GM19025 (cell line): ENCODE data around the gene DDIT4.
"Not testable (repeated sequence)": the region's sequence is repeated elsewhere in the genome, so short reads cannot be mapped to it uniquely, and the experiment has no call there.

Experiments
- ATAC-seq: cut with Tn5 transposase; IDR thresholded peaks from one replicate; pipeline ENCODE4 v1.9.1; 2021; ENCODE audit warnings: mild to moderate bottlenecking, low read depth, moderate library complexity; ENCODE audit not compliant: unreplicated experiment

DDIT4 gene

DNA sequence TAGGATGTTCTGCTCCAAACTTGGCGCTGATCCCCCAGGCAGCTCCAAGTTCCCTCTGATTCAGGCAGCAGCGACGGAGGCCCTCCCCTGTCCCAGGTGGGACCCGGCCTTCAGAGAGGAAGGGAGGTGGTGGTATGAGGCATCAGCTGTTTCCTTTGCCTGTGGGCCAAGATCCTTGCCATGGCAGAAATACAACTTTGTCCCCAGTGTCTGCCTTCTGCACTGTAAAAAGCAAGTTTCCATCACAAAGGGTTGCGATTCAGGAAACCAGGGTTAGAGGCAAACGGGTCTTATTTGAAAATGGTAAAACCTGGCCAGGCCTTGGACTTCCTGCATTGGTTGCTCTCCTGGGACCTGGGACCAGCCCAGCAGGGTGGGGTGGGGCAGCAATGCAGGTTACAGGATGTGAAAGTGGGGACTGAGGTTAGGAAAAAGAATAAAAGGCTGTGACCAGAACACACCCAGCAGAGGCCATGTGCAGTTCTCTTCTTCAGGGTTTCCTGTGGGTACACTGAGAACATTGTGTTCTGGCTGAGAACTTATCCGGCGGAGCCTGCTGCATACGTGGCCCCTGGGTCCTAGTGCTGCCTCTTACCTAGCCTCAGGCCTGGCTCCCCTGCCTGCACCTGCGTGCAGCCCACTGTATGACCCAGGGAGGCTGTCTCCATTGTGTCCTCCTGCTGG is 25.1 kb upstream of the DDIT4 start:
- peak; percentile 87 for ATAC-seq

DNA sequence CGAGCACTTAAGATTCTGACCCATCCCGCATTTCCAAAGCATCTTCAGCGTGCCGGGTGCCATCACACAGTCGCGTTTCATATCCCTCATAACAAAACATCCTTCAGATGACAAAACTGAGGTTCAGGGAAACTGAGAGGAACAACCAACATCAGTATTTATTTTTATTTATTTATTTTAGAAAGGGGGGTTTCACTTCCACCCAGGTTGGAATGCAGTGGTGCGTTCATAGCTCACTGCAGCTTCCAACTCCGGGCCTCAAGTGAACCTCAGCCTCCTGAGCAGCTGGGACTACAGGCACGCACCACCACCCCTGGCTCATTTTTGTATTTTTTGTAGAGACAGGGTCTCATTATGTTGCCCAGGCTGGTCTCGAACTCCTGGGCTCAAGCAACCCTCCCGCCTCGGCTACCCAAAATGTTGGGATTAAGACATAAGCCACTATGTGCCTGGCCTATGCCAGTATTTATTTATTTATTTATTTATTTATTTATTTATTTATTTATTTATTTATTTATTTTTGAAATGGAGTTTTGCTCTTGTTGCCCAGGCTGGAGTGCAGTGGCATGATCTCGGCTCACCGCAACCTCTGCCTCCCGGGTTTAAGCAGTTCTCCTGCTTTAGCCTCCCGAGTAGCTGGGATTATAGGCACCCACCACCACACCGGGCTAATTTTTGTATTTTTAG is 24.4 kb upstream of the DDIT4 start:
- not testable (repeated sequence) for ATAC-seq

DNA sequence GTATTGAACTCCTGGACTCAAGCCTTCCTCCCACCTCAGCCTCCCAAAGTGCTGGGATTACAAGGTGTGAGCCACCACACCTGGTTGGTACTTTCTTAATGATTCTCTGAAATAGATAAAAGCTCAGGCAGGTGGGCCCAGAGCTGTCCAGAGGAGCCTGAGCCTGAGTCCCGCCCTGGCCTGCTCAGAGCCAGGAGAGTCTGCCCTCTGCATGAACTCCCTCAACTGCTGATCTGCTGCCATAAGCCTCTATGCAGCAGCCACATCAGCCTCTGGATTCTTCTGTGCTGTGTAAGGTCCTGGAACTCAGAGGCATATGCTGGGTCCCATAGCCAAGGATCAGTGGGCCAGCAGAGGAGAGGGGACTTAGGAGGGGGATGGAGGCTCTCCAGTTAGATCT is 23.1 kb upstream of the DDIT4 start:
- no peak for ATAC-seq

DNA sequence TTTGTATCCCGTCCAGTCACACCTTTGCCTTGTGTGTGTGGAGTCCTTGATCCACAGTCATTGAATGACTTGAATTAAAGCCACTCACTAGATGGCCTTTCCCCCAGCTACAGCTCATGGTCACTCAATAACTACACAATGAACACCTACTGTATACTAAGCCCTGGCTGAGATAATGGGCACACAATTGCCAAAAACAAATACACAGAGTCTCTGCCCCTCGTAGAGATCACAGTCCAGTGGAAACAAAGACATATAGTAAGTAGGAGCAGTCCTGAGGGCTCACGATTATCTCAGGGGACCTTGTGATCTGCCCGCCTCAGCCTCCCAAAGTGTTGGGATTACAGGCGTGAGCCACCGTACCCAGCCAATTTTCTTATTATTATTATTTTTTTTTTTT is 22.1 kb upstream of the DDIT4 start:
- no peak for ATAC-seq

DNA sequence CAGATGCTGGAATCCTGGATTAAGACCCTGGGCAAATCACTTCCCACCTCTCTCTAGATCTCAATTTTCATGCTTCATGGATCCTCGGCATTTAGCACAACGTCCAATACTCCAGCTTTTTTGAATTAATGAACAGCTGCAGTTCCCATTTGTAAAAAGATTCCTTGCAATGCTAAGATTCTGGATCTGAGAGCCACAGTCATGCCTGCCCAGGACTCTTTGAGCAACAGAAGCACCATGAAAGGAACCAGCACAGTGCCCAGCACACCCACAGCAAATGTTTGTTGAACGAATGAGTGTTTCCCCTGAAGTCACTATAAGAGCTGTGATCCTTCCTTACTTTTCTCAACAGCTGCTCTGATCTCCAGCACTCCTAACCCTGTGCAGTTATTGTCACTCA is 20.8 kb upstream of the DDIT4 start:
- no peak for ATAC-seq

DNA sequence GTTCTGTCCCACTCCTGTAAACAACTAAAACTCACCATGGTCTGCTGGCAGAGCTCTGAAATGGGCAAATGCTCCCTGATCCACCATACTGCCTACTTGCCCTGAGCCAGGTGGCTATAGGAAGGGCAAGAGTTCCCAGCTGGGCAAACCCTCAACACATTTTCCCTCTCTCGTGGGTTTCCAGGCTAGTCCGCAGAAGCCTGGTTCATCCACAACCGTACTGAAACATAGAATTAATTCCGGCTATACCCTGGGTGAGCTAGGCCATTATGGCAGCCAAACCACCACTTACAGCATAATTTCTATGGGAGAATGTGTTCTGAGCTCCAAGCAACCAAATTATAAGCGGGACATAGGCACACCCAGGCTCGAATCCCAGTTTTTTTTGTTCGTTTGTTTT is 20.1 kb upstream of the DDIT4 start:
- ATAC-seq, result no peak

DNA sequence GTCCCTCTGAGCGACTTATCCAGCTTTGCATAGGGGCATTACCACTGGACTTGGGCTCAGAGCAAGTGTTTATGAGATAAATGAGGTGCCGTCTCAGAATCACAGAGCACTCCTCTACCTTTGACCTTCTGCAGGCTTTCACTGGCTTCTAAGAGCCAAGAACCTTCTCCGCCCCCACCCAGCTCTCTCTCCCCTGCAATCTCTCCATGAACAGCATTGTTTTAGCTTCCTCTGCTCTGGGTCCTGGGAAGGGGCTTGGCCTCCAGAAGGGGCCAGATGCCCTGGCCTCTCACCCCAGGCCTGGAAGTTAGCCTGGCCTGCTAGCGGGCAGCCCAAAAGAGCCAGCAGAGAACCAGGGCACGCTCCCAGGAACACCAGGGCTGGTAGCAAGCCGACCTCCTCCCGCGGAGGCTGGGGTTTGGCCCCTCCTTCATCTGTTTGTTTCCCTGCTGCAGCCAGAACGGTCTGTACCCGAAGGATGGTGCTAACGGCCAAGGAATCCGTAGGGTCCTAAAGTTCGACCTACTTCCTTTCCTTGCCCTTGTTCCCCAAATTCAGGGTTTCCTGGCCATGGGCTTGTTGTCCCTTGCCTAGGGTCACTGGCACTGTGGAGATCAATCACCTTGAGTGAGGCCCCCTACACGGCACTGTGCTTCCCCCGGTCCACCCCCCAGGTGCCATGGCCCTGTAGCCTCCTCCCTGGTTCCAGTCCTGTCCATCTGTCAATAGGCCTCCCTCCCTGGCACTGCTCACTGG is 18.7 kb upstream of the DDIT4 start:
- no peak for ATAC-seq

DNA sequence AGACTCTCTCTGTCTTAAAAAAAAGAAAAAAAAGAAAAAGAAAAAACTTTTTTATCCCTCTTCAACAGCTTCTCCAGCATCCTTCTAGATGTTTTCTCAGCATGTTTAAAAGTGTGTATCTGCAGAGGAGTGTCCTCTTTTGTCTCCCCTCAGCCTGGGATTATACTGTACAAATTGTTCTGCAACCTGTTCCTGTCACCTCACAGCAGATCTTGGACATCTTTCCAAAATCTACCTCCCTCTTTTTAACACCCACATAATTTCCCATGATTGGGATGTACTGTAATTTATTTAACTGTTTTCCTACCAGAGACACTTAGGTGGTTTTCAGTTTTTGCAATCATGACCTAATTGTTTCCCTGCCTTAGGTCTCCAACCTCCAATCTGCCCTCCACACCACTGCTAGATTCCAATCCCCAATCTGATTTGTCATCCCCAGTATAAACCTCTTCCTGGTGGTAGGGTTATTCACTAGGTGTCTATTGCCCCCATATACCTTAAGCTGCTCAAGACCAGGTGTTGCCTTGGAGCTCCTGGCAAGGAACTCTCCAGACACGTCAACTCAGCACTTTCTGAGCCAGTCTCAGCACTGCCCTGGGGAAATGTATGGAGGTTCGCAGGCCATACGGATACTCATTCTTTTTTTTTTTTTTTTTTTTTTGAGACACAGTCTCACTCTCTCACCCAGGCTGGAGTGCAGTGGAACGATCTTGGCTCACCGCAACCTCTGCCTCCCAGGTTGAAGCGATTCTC is 17.6 kb upstream of the DDIT4 start:
- no peak for ATAC-seq

DNA sequence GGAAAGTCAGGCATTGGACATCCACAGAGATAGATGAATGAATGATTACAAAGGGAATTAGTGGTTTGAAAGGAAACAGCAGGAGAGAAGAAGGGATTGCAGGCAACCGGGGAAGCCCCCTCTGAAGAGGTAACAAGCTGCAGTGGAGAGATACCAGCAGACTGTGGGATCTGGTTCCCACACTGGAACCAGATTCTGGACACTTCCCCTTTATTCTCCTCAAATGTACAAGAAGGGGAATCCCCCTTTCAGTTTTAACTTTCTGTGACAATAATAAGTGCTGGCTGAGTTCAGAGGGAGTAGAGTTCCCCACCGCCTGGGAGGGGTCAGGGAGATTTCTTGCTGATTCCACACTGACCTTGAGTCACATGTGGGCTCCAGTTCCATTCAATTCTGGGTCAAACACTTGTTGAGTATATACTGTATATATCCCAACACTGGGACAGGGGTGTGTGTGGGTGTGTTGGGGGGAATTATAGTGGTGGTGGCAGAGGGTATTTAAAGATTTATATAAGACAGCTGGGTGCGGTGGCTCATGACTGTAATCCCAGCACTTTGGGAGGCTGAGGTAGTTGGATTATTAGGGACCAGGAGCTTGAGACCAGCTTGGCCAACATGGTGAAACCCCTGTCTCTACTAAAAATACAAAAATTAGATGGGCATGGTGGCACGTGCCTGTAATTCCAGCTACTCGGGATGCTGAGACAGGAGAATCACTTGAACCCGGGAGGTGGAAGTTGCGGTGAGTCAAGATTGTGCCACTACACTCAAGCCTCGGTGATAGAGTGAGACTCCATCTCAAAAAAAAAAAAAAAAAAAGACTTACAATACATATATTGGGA is 16.5 kb upstream of the DDIT4 start:
- no peak for ATAC-seq

DNA sequence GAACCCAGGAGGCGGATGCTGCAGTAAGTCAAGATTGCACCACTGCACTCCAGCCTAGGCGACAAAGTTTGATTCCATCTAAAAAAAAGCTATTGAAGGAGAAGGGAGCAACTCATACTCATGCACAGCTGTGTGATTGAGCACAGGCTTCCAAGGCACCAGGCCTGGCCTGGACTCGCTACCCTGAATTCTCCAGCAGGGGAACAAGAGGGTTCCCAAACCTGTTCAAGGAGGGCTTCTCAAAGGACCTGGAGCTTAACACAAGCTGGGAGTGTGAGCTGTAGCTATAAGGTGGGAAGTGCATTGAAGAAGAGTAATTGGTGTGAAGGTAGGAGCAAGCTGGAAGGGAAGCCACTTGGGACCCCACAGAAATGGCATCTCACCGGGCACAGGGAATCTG is 15.1 kb upstream of the DDIT4 start:
- ATAC-seq, result no peak

DNA sequence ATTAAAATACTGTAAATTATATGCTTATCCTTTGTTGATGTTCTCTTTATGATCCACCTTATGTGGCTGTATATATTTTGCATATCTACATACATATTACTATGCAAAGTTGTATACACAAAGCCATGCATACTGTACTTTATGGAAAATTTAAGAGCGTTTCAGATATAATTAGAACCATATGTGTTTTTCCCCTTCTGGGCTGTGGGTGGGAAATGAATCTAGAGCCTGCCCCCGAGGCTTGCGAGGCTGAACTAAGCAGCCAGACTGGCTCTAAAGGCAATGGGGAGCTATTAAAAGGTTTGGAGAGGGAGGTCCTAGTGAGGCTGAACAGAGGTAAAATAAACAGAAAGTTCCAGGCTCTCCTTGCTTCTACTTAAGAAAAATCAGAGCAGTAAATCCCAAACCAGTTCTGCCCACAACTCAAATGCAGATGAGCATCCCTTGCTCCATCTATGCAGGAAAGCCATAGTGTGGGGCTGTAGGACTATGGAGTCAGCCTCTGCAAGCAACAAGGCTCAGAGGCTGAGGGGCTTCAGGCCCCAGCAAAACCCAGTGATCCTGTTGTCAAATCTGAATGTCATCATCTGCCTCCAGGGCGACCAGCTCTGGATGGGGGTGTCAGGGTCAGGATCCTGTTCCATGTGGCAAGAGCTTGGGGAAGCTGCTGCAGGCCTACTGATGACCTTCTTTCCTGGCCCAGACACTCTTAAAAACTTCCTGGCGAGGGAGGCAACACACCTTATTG is 14.1 kb upstream of the DDIT4 start:
- no peak for ATAC-seq

DNA sequence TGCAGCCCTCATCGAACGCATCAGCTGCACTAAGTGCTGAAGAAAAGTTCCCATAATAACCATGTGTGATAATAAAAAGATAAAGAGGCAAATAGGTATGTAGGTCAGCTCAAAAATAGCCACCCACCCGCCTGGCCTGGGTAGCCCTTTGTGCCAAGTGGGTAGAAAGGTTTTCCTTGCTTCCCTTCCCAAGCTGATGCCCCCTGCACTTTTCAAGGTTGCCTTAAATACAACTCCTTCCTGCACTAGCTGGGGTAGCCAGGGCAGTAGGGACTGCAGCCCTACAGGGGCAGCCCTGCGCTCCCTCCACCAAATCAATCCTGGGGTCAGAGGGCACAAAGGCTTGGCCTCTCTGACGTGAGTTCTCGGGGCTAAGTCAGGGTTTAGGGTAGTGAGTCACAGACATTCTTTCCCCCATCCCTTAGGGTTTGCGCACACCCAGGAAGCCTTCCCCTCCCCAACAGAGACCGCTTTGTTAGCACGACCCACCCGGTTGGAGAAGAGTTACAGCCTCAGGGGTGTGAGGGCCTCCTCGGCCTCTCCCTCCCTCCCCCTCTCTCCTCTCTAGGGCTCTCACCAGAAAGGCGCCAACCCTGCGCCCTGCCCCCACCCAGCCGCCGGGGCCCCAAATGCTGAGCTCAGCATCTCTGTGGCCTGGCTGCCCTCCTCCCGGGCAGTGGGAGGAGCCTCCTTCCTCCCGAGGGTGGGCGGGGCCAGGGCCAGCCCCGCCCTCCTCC is 13.3 kb upstream of the DDIT4 start:
- peak; percentile 69 for ATAC-seq

DNA sequence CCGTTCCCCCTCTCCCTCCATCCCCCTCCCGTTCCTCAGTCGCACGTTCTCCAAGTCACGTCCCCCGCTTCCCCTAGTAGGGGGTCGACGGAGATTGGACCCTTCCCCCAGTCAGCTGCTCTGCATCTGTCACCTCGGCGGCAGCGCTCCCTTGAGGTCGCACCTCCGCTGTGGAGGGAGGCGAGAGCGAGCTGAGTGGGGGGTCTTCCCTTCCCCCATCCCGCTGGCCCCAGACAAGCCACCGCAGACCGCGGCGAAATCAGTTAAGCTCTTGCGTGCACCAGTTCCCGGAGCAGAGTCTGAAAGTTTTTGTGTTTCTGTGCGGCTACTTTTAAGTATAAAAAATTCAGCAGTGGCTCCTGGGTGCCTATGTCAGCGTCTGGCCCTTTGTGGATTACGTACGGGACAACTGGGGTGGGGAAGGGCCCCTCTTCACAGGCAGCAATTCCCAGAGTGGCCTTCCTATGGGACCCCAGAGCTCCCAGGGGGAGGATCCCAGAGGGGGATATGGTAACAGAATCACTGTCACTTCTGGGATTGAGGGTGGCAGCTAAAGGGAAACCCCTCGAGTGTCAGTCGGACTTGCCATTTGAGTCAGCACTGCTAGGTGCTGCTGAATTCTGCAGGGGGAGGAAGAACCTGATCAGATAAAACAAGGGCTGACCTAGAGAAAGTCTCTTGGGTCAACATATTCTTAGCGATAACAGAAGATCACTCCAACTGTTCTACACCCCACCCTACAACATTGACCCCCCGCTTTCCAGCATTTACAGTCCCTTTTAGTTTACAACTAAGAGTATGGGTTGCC is 12.5 kb upstream of the DDIT4 start:
- ATAC-seq, result peak; percentile 31

DNA sequence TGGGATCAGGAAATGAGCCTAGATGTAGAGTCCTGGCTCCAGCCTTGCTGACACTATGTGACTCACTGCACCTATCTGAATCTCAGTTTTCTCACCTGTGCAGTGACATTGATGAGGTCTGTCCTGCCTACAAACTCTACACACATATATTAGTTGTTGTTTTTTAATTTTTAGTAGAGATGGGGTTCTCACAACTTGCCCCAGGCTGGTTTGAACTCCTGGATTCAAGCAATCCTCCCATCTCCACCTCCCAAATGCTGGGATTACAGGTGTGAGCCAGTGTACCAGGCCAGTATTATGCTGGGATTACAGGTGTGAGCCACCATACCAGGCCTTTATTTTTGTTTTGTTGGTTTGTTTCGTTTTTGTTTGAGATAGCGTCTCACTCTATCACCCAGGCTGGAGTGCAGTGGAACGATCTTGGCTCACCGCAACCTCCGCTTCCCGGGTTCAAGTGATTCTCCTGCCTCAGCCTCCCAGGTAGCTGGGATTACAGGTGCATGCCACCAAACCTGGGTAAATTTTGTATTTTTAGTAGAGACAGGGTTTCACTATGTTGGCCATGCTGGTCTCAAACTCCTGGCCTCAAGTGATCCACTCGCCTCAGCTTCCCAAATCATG is 11.8 kb upstream of the DDIT4 start:
- ATAC-seq, result no peak

DNA sequence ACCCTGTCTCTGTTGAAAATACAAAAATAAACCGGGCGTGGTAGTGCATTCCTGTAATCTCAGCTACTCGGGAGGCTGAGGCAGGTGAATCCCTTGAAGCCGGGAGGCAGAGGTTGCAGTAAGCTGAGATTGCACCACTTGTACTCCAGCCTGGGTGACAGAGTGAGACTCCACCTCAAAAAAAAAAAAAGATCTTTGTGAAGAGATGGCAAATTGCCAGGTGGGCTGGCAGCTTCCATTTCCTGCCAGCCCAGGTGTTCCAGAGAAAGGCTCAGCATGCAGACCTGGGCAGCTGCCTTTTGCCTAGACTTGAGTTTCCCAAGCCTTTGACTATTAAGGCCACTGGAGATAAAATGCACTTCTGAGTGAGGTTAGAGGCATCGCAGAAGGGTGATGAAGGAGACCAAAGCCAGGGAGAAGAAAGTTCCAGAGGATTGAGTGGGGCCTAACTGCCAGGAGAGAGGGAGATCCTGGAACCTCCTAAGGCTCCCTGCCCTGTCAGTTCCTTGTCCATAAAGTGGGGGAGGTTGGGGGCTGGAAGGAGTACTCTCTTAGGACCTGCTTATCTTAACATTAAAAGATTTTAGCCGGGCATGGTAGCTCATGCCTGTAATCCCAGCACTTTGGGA is 10.0 kb upstream of the DDIT4 start:
- ATAC-seq, result no peak

DNA sequence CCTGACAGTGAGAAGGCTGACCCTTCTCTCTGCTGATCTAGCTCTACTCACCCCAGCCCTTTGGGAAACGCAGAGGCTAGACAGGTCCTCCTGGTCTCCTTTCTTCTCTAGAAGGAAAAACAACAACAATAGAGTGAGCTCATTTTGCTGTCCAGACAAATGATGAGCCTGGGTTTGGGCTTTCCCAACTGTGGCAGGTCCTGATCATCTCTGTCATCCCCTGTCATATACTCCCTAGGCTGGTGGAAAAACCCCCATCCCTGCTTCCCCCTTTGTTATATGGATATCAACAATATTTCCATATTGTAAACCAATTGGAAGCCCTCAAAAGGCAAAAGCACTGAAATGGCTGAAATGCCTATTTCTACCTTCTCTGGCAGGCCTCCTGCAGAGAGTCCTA is 9.2 kb upstream of the DDIT4 start:
- no peak for ATAC-seq

DNA sequence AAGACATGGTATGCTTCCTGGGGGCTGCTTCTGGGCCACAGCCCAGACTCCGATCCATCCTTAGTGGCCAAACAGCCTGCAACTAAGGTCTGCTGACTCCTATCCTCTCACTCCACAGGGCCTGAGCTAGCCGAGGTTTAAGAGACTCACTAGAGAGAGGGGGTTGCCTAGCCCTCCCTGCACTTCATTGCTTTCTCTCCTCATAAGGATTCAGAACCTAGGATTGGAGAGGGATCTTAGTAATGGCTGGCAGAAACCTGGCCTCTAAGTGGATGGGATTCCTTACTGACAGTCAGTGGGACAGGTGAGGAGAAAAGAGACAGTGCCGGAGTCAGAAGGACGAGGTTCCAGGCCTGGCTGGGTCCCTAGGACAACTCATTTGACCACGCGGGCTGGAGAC is 8.2 kb upstream of the DDIT4 start:
- no peak for ATAC-seq
